Neutrophil (primary cell): ENCODE measurements around the gene CELF2.

Source experiments
- H3K27ac ChIP-seq: fragments of 200-600 bp; sonication (generic); 2 replicates; pipeline ENCODE4 v1.5.1; 2016; ENCODE audit warnings: mild to moderate bottlenecking, moderate library complexity
- H3K27me3 ChIP-seq: fragments of 200-600 bp; sonication (generic); 2 replicates; pipeline ENCODE4 v1.6.0; 2016; ENCODE audit warnings: mild to moderate bottlenecking
- H3K36me3 ChIP-seq: fragments of 200-600 bp; sonication (generic); 2 replicates; pipeline ENCODE4 v1.5.1; 2017
- H3K4me1 ChIP-seq, 2 experiments: fragments of 200-600 bp in 1 of 2; sonication (generic) in 1 of 2; 1 replicate in 1 of 2; 2 replicates in 1 of 2; pipeline versions ENCODE4 v1.5.1 to v1.6.1; 2013 to 2016; ENCODE audit warnings: low read depth in 1 of 2, low read length in 1 of 2, mild to moderate bottlenecking in 1 of 2, moderate library complexity in 1 of 2; ENCODE audit not compliant: control insufficient read depth in 1 of 2, insufficient read depth in 1 of 2
- H3K4me3 ChIP-seq, 2 experiments: fragments of 200-600 bp in 1 of 2; sonication (generic) in 1 of 2; 1 replicate in 1 of 2; 2 replicates in 1 of 2; pipeline ENCODE4 v1.5.1; 2013 to 2016; ENCODE audit warnings: low read depth in 1 of 2, low read length in 1 of 2, mild to moderate bottlenecking in 1 of 2, moderate library complexity in 1 of 2
- H3K9me3 ChIP-seq: fragments of 200-600 bp; sonication (generic); 2 replicates; pipeline ENCODE4 v1.5.1; 2016
- TF ChIP-seq, protein P1 (sequence below): fragments of 200-600 bp; sonication (generic); IDR thresholded peaks from 2 replicates; pipeline ENCODE4 v1.5.1; 2016; ENCODE audit warnings: antibody characterized with exemption

The CELF2 gene

DNA sequence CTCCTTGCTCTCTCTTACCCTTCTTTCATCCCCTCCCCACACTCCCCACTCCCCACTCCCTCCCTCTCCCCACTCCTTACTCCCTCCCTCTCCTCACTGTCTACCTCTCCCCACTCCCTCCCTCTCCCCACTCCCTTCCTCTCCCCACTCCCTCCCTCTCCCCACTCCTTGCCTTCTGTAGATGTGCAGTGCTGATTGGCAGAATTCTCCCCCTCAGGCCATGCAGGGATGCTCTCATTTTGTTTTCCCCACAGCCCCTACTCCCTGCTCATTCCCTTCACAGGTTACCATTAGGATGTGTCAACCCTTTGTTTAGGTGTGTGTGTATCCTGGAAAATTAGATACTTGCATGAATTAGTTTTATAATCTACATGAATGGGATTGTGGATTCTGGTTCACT is 90.3 kb downstream of the CELF2 start:
- Histone ChIP-seq H3K9me3 (no peaks in the 10 kb centered on the region), H3K4me3 (no peak overlapping the region), H3K27me3 (no peaks in the 10 kb centered on the region), H3K36me3 (no peaks in the 10 kb centered on the region), H3K4me1 (peaks cover 0 to 1% of the 10 kb centered on the region in 2 experiments), H3K27ac (peak overlapping the region; percentile 31)
- TF ChIP-seq, protein P1, sequence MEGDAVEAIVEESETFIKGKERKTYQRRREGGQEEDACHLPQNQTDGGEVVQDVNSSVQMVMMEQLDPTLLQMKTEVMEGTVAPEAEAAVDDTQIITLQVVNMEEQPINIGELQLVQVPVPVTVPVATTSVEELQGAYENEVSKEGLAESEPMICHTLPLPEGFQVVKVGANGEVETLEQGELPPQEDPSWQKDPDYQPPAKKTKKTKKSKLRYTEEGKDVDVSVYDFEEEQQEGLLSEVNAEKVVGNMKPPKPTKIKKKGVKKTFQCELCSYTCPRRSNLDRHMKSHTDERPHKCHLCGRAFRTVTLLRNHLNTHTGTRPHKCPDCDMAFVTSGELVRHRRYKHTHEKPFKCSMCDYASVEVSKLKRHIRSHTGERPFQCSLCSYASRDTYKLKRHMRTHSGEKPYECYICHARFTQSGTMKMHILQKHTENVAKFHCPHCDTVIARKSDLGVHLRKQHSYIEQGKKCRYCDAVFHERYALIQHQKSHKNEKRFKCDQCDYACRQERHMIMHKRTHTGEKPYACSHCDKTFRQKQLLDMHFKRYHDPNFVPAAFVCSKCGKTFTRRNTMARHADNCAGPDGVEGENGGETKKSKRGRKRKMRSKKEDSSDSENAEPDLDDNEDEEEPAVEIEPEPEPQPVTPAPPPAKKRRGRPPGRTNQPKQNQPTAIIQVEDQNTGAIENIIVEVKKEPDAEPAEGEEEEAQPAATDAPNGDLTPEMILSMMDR = no peak

DNA sequence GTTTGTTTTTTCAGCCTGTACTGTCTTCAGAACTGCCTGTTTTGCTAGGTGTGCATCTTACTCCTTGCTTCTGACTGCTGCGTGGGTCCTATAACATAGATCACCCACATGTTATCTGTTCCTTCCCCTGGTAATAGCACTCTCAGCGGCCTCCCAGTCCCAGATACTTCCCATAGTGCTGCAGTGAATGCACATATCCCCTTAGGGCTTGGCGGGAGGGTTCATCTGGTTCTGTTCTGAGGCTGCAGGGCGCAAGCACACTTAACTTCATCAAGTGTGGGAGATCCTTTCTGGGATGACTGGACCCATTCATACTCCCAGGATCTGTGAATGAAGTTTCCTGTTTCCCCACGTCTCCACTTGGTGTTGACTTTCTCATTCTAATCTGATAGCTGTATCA is 90.7 kb downstream of the CELF2 start:
- peaks cover 0 to 5% of the 10 kb centered on the region in 2 experiments for H3K4me1 ChIP-seq
- H3K27ac ChIP-seq = peak overlapping the region; percentile 31
- H3K27me3 ChIP-seq = no peaks in the 10 kb centered on the region
- TF ChIP-seq, protein P1 = no peak
- H3K36me3 ChIP-seq = no peaks in the 10 kb centered on the region
- H3K9me3 ChIP-seq = no peaks in the 10 kb centered on the region
- H3K4me3 ChIP-seq = no peak overlapping the region

DNA sequence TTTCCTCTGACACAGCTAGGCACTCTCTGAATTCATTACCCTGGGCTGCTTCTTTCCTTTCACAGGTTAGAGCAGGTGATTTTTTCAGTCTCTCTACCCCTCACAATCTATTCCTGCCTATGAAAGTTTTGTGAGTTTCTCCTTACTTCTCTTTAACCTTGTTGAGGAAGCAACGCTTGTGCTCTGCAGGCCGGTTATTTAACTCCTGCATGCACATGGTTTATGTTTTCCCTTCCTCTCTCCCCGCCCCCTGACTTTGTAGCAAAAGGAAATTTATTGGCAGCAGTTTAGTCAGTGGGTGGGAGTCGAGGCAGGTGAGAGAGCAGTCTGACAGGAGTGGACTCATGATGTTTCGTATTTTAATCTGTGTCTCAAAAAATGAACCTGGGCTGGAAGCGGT is 91.9 kb downstream of the CELF2 start:
- Histone ChIP-seq H3K27ac (no peak overlapping the region), H3K4me1 (peaks cover 0 to 7% of the 10 kb centered on the region in 2 experiments), H3K36me3 (no peaks in the 10 kb centered on the region), H3K9me3 (no peaks in the 10 kb centered on the region), H3K4me3 (no peak overlapping the region), H3K27me3 (no peaks in the 10 kb centered on the region)
- TF ChIP-seq, protein P1 = no peak

DNA sequence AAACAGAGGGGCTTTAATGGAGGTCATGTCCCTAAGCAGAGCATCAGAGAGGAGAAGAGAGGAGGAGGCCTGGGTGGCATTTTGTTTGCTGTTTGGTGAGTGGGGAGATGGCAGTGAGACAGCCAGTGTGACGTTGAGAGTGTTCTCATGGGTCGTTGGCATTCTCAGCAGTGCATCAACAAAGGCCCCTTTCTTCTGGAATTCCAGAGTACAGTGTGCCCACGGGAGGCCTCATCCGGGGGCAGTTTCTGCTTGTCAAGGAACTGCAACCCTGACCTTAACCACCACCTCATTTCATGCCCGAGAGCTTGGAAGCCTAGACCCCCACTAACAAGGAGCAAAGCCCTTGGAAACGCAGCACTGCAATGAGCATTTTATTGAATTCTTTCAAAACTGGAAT is 92.9 kb downstream of the CELF2 start:
- Histone ChIP-seq H3K36me3 (no peaks in the 10 kb centered on the region), H3K4me1 (peaks cover 0 to 7% of the 10 kb centered on the region in 2 experiments), H3K27me3 (no peaks in the 10 kb centered on the region), H3K4me3 (no peak overlapping the region), H3K27ac (no peak overlapping the region), H3K9me3 (no peaks in the 10 kb centered on the region)
- TF ChIP-seq, protein P1 = no peak

DNA sequence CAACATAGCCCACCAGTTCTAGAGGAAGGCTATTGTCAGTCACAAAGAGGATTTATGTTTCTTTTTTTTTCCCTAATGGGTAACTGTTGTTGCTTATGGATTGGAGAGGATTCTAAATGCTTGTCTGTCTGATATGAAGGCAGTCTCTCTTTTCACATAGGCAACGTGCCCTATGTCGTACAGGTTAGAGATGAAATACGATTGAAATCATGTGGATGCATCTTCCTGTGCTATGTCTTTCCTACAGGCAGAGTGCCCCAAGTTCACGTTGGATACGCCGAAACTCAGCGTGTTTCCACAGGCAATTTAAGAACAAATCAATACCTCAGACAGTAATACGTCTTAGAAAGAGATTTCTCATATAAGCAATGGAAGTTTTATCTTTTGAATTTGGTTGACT is 93.8 kb downstream of the CELF2 start:
- TF ChIP-seq, protein P1 = no peak
- Histone ChIP-seq H3K36me3 (no peaks in the 10 kb centered on the region), H3K27me3 (no peaks in the 10 kb centered on the region), H3K27ac (no peak overlapping the region), H3K4me1 (peaks cover 0 to 7% of the 10 kb centered on the region in 2 experiments), H3K4me3 (no peak overlapping the region), H3K9me3 (no peaks in the 10 kb centered on the region)

DNA sequence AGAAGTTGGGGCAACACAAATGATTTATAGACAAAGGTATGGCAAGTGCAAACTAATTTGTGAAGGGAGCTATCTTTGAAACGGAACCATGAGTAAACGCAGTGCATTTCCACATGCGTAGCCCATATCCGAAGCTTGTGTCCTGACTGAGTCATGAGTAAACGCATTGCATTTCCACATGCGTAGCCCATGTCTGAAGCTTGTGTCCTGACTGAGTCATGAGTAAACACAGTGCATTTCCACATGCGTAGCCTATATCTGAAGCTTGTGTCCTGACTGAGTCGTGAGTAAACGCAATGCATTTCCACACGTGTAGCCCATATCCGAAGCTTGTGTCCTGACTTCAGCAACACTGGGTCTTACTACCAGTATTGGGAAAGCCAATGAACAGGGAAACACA is 95.0 kb downstream of the CELF2 start:
- Histone ChIP-seq H3K27me3 (no peaks in the 10 kb centered on the region), H3K27ac (no peak overlapping the region), H3K4me3 (no peak overlapping the region), H3K4me1 (peaks cover 0 to 7% of the 10 kb centered on the region in 2 experiments), H3K9me3 (no peaks in the 10 kb centered on the region), H3K36me3 (no peaks in the 10 kb centered on the region)
- TF ChIP-seq, protein P1 = no peak
